GM23248 (cell line): Measurements from ENCODE around the gene ZSWIM9. TPM values are rescaled to one million over a fixed set of nuclear protein-coding genes. Genes with fewer than 3 reads are reported as not detected.

ENCODE experiments used
- DNase-seq: peaks from one replicate; pipeline ENCODE4 v3.0.0-alpha.2; 2015
- H2AFZ ChIP-seq: fragments of 200-600 bp; sonication (generic); 2 replicates; pipeline ENCODE4 v1.6.1; 2016; ENCODE audit warnings: antibody characterized with exemption
- H3F3A ChIP-seq: fragments of 200-600 bp; sonication (generic); 2 replicates; pipeline ENCODE4 v1.6.1; 2016; ENCODE audit warnings: mild to moderate bottlenecking, antibody characterized with exemption, mixed run types; ENCODE audit not compliant: insufficient read depth
- H3K27ac ChIP-seq: fragments of 200-600 bp; sonication (generic); 2 replicates; pipeline ENCODE4 v1.5.1; 2016; ENCODE audit warnings: mild to moderate bottlenecking
- H3K27me3 ChIP-seq: fragments of 200-600 bp; sonication (generic); replicated peaks from 2 replicates; pipeline ENCODE4 v1.6.1; 2016; ENCODE audit warnings: mild to moderate bottlenecking; ENCODE audit not compliant: insufficient read depth
- H3K36me3 ChIP-seq: fragments of 200-600 bp; sonication (generic); 2 replicates; pipeline ENCODE4 v1.6.1; 2016; ENCODE audit warnings: low read depth, mild to moderate bottlenecking
- H3K4me1 ChIP-seq: fragments of 200-600 bp; sonication (generic); 2 replicates; pipeline ENCODE4 v1.6.1; 2016; ENCODE audit warnings: mild to moderate bottlenecking; ENCODE audit not compliant: insufficient read depth
- H3K4me2 ChIP-seq: fragments of 200-600 bp; sonication (generic); one replicate; pipeline ENCODE4 v1.6.1; 2016; ENCODE audit warnings: mild to moderate bottlenecking; ENCODE audit not compliant: unreplicated experiment
- H3K4me3 ChIP-seq: fragments of 200-600 bp; sonication (generic); 2 replicates; pipeline ENCODE4 v1.5.1; 2016; ENCODE audit warnings: mild to moderate bottlenecking
- H3K79me2 ChIP-seq: fragments of 200-600 bp; sonication (generic); 2 replicates; pipeline ENCODE4 v1.6.1; 2016; ENCODE audit warnings: mild to moderate bottlenecking; ENCODE audit not compliant: insufficient read depth
- H3K9ac ChIP-seq: fragments of 200-600 bp; sonication (generic); 2 replicates; pipeline ENCODE4 v1.6.1; 2016; ENCODE audit warnings: mild to moderate bottlenecking
- H3K9me2 ChIP-seq: fragments of 200-600 bp; sonication (generic); 2 replicates; pipeline ENCODE4 v1.6.1; 2016; ENCODE audit warnings: mixed run types, mild to moderate bottlenecking, moderate library complexity; ENCODE audit not compliant: insufficient read depth
- H3K9me3 ChIP-seq: fragments of 200-600 bp; sonication (generic); one replicate; pipeline ENCODE4 v1.6.1; 2017; ENCODE audit warnings: low read depth
- H4K20me1 ChIP-seq: fragments of 200-600 bp; sonication (generic); 2 replicates; pipeline ENCODE4 v1.6.0; 2016; ENCODE audit not compliant: insufficient read depth
- EZH2 ChIP-seq: fragments of 200-600 bp; sonication (generic); IDR thresholded peaks from 2 replicates; pipeline ENCODE4 v1.6.1; 2018; ENCODE audit warnings: antibody characterized with exemption, mild to moderate bottlenecking; ENCODE audit not compliant: insufficient read depth, poor library complexity, severe bottlenecking
- EZH2phosphoT487 ChIP-seq: fragments of 200-600 bp; sonication (generic); IDR thresholded peaks from 2 replicates; pipeline ENCODE4 v1.6.1; 2018; ENCODE audit warnings: antibody characterized with exemption, moderate library complexity, mild to moderate bottlenecking, low read depth; ENCODE audit not compliant: insufficient read depth
- WGBS, 2 experiments: methylation state at CpG; one replicate each; pipeline ENCODE4 v1.1.6; 2015 to 2017; ENCODE audit warnings: low lambda C conversion rate in 2 of 2, low coverage in 1 of 2; ENCODE audit errors: missing lambda C conversion rate in 2 of 2; 5-methylcytosine and 5-hydroxymethylcytosine counted together
- in situ Hi-C: fragments of 300-500 bp; cut with MboI; formaldehyde crosslinking; loops from 2 replicates; pipeline ENCODE4 v1.15.0; 2020
- polyA plus RNA-seq: library from polyadenylated mRNA; unstranded; fragments of >200 nt; fragmentation: Nextera tagmentation; extraction: Ambion mirVana; gene quantifications from 2 replicates; pipeline ENCODE4 v1.2.1, GENCODE V29; 2016
- total RNA-seq: library from RNA; depleted of rRNA; stranded (reverse); fragments of >200 nt; shearing (Covaris generic); gene quantifications from 2 replicates; pipeline ENCODE4 v1.2.3, GENCODE V29; 2014

The ZSWIM9 gene
- total and polyA plus RNA-seq, 2 experiments from 2014 or later, result 0.88 to 4.3 TPM

DNA sequence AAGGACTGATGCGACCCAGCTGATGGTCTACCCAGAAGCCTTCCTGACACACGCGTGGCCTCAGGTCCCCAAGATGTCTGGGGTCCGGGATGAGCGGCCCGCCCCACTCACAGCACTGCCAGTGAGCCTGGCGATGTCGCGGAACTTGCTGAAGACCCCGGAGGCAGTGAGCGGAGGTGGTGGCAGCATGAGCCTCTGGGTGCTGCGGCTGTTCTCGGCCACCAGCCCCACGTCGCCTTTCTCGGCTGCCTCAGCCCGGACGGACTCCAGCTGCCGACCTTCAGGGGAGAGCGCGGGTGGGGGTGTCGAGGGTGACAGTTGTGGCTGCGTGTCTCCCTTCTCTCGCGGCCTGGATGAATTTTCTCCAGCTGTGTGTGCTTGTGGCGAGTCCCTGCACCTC is 33.1 kb upstream of the ZSWIM9 start:
- Histone ChIP-seq H3K79me2 (no peaks in the 10 kb centered on the region), H2AFZ (no peak overlapping the region), H3K27me3 (no peaks in the 10 kb centered on the region), H3K4me2 (no peak overlapping the region), H4K20me1 (no peaks in the 10 kb centered on the region), H3K9me2 (no peaks in the 10 kb centered on the region), H3K9me3 (no peaks in the 10 kb centered on the region), H3K4me3 (no peak overlapping the region), H3F3A (no peaks in the 10 kb centered on the region), H3K9ac (no peak overlapping the region), H3K27ac (no peak overlapping the region), H3K4me1 (no peaks in the 10 kb centered on the region), H3K36me3 (no peaks in the 10 kb centered on the region)
- TF ChIP-seq EZH2 (no peak), EZH2phosphoT487 (no peak)
- WGBS, 2 experiments, result 97 to 99% methylated on average over 26 of the region's 26 CpGs
- in situ Hi-C loops, result no loop called here
- no peak for DNase-seq

- Histone ChIP-seq H2AFZ (no peak overlapping the region), H3K4me2 (no peak overlapping the region), H3K4me1 (no peaks in the 10 kb centered on the region), H4K20me1 (no peaks in the 10 kb centered on the region), H3K4me3 (no peak overlapping the region), H3K9ac (no peak overlapping the region), H3K9me3 (no peaks in the 10 kb centered on the region), H3K36me3 (no peaks in the 10 kb centered on the region), H3K79me2 (no peaks in the 10 kb centered on the region), H3K9me2 (no peaks in the 10 kb centered on the region), H3K27me3 (no peaks in the 10 kb centered on the region), H3F3A (no peaks in the 10 kb centered on the region), H3K27ac (no peak overlapping the region)
- TF ChIP-seq EZH2 (no peak), EZH2phosphoT487 (no peak)
- DNase-seq, result no peak
- WGBS, 2 experiments, result 79 to 86% methylated on average over 6 of the region's 6 CpGs
- in situ Hi-C loops, result no loop called here
Observed at GRCh38 chr19:48139053-48139452, 31.4 kb upstream of the ZSWIM9 start.

- Histone ChIP-seq H3K9me3 (no peaks in the 10 kb centered on the region), H3K4me2 (no peak overlapping the region), H3K36me3 (no peaks in the 10 kb centered on the region), H2AFZ (no peak overlapping the region), H4K20me1 (no peaks in the 10 kb centered on the region), H3K79me2 (no peaks in the 10 kb centered on the region), H3K9me2 (no peaks in the 10 kb centered on the region), H3K9ac (no peak overlapping the region), H3K4me3 (no peak overlapping the region), H3K27me3 (no peaks in the 10 kb centered on the region), H3K4me1 (no peaks in the 10 kb centered on the region), H3F3A (no peaks in the 10 kb centered on the region), H3K27ac (no peak overlapping the region)
- DNase-seq, result no peak
- TF ChIP-seq EZH2phosphoT487 (no peak), EZH2 (no peak)
- in situ Hi-C loops, result no loop called here
- WGBS, 2 experiments, result 88 to 99% methylated on average over 4 of the region's 4 CpGs
Observed at GRCh38 chr19:48147597-48148175, 22.8 kb upstream of the ZSWIM9 start.

DNA sequence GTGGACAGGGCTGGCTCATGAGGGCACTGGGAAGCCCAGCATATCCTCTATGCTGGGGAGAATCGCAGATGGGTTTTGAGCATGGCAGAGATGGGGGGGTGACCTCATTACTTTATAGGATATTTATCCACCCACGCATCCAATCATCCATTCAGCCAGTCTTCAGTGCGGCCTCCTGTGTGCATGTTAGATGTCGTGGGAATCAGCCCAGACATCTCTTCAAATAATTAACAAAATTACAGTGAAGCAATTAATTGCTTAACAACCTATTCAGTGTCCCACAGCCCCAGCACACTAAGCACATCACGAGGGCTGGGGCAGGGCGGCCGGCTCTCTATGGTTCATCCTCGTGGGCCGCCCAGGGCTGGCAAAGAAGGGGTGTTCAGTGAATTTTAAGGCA is 21.9 kb upstream of the ZSWIM9 start:
- Histone ChIP-seq H3F3A (no peaks in the 10 kb centered on the region), H3K9ac (no peak overlapping the region), H3K4me3 (no peak overlapping the region), H2AFZ (no peak overlapping the region), H3K9me2 (no peaks in the 10 kb centered on the region), H3K27ac (no peak overlapping the region), H3K4me1 (no peaks in the 10 kb centered on the region), H3K27me3 (no peaks in the 10 kb centered on the region), H3K9me3 (no peaks in the 10 kb centered on the region), H4K20me1 (no peaks in the 10 kb centered on the region), H3K79me2 (no peaks in the 10 kb centered on the region), H3K4me2 (no peak overlapping the region), H3K36me3 (no peaks in the 10 kb centered on the region)
- 94 to 95% methylated on average over 9 of the region's 9 CpGs for WGBS, 2 experiments
- in situ Hi-C loops, result no loop called here
- no peak for DNase-seq
- TF ChIP-seq EZH2 (no peak), EZH2phosphoT487 (no peak)

DNA sequence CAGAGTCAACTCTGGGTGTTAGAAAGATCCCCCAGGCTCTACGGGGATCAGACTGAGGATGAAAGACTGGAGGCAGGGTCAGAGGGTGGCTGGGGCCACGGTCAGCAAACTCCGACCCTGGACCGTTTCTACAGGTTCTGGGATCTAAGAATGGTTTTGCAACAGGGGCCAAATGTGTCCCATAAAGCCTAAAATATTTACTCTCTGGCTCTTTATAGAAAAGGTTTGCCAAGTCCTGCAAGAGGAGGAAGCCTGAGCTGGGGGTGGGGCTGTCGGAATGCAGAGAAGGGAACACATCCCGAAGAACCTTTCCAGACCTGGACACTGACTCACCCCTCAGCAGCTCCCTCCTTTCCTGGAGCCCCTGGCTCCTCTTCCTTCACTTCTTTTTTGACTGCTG is 21.1 kb upstream of the ZSWIM9 start:
- Histone ChIP-seq H3F3A (no peaks in the 10 kb centered on the region), H3K9ac (no peak overlapping the region), H3K4me2 (no peak overlapping the region), H3K27ac (no peak overlapping the region), H3K36me3 (no peaks in the 10 kb centered on the region), H3K79me2 (no peaks in the 10 kb centered on the region), H4K20me1 (no peaks in the 10 kb centered on the region), H3K4me3 (no peak overlapping the region), H3K9me3 (no peaks in the 10 kb centered on the region), H3K27me3 (no peaks in the 10 kb centered on the region), H3K9me2 (no peaks in the 10 kb centered on the region), H2AFZ (no peak overlapping the region), H3K4me1 (no peaks in the 10 kb centered on the region)
- 92 to 94% methylated on average over 6 of the region's 6 CpGs for WGBS, 2 experiments
- in situ Hi-C loops, result no loop called here
- DNase-seq, result no peak
- TF ChIP-seq EZH2, result no peak
- no peak for TF ChIP-seq EZH2phosphoT487
